LNCAP (cell line): ENCODE data around the gene DNLZ.

Experiments used
- CTCF ChIP-seq: fragments of 450-650 bp; IDR thresholded peaks from 2 replicates; pipeline ENCODE4 v1.5.1; 2017; ENCODE audit warnings: mild to moderate bottlenecking

The DNLZ gene

GRCh38 chr9:136352682-136353081 lies 10.9 kb downstream of the DNLZ start:
- no peak for TF ChIP-seq CTCF

GRCh38 chr9:136351252-136351800 lies 12.2 kb downstream of the DNLZ start:
- no peak for TF ChIP-seq CTCF

- TF ChIP-seq CTCF, result no peak
Observed at GRCh38 chr9:136349546-136349945, 14.0 kb downstream of the DNLZ start.

GRCh38 chr9:136348691-136349090 lies 14.9 kb downstream of the DNLZ start:
- TF ChIP-seq CTCF, result no peak

- no peak for TF ChIP-seq CTCF
Observed at GRCh38 chr9:136347472-136348256, 15.9 kb downstream of the DNLZ start.

GRCh38 chr9:136346927-136347465 lies 16.5 kb downstream of the DNLZ start:
- no peak for TF ChIP-seq CTCF

- TF ChIP-seq CTCF, result no peak
Observed at GRCh38 chr9:136346157-136346481, 17.4 kb downstream of the DNLZ start.
